ENCODE measurements around the gene RAPGEFL1.

- TF ChIP-seq CTCF (conservative IDR thresholded peaks at IDR 0.05 in 1 of 2, IDR thresholded peaks at IDR 0.05 in 1 of 2; ENCODE audit: low read depth in 1 of 2, low read length in 2 of 2) (no peak), EZH2 (IDR thresholded peaks at IDR 0.05; ENCODE audit: low read length, missing control alignments) (no peak)
Measured at GRCh38 chr17:40219594-40220338, 42.5 kb downstream of the RAPGEFL1 start.
